ENCODE results near the gene NFE2L1.
"Not testable (repeated sequence)": the region's sequence is repeated elsewhere in the genome, so short reads cannot be mapped to it uniquely, and the experiment has no call there.

Gene NFE2L1

DNA sequence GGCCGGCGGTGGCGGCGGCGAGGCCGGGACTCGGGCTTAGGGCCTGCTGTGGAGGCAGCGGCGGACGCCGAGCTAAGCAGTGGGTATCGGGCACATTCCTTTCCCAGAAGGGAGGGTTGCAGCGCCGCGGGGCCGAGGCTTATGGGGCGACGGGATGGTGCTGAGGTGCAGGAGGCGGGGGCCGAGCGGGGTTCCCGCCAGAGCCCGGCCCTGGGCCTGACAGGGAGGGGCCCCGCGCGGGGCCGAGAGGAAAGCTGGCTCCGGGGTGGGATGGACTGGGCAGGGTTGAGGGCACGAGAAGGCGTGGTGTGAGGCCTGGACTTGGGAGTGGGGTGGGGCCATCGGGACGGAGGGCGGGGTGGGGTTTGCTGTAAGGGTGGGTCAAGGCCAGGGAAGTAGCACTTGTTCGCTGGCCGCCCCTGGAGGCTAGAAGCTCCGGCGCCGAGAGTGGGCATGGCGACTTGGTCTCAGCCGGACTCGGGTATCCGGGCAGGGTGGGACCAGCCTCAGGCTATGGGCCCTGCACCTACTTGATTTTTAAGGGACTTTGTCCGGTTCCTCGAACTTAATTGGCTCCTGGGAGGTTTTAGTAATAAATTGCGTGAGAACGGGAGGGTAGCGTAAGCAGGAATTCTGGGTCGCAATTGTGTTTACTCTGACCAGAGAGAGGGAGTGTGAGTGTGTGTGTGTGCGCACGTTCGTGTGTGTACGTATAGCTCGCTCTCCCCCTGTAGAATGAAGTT lies 396 bp downstream of the NFE2L1 start:
- peak; percentile 5 to 12 for DNase-seq

DNA sequence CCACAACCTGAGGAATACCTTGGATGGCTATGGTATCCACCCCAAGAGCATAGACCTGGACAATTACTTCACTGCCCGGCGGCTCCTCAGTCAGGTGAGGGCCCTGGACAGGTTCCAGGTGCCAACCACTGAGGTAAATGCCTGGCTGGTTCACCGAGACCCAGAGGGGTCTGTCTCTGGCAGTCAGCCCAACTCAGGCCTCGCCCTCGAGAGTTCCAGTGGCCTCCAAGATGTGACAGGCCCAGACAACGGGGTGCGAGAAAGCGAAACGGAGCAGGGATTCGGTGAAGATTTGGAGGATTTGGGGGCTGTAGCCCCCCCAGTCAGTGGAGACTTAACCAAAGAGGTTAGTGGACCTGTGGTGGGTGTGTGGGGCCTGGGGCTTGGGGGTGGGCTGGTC lies 3.1 kb downstream of the NFE2L1 start:
- no peak for DNase-seq

DNA sequence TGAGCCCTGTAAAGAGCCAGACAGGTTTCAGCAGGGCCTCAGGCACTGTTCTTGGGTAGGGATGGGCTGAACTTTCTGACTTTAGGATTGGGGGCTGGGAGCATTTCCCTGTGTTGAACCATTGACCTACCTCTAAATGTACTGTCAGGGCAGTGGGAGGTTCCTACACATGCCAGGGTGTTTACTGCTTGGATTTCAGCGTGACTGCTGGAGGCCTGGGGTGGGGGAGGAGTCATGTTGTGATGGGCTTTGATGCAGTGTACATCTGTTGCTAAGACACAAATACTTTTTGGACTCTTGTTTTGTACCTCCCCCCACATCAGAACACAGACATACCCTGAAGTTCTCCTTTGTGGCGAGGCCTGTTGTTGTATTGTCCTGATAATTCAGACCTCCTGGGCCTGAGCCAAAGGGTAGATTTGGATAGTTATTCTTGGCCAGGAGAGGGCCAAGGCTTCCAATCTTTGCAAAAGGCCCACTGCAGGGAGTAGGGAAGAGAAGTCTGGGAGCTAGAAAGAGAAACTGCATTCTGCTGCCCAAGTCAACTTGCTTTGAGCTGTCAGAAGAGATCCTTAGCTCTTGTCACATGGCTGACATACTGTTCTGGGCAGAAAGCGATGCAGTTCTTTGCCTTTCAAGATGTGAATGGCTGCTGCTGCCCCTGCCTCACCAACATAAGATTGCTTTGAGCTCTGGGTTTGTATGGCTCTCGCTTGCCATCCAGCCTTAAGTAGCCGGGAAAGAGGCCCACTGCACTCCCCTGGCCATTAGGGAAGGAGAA lies 3.7 kb downstream of the NFE2L1 start:
- no peak for DNase-seq

DNA sequence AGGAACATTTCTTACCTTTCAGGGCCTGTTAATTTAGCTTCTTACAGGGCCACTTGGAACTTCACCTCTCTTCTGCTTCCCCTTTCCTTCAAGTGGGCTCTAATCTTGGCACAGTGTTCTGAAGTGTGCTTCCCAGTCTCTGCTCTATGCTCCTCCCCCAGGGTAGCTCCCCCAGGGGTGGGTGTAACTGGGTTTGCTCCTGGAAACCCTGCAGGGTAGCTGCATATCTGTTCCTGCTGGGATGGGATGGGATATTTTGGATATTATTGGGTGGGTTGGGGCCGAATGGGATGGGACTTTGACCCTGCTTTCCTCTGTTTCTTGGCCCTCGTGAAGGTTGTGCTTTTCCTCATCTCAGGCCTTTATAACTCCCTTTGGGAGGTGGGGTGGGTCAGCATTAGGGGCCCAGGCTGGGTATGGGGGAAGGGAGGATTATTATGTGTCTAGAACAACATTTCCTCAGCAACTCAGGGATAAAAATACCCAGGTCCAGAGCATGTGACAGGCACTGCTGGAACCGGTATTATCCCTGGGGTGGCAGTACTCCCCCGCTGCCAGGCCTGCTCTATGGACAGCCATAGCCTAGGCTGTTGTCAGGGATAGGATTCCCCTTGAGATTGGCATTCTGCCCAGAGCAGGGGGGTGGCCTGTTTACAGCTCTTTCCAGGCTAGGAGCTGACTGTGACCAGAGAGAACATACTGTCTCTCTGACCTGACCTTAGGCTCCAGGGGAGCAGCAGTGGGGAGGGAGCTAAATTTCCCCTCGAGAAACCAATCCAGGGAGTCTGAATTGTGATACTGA lies 5.0 kb downstream of the NFE2L1 start:
- no peak for DNase-seq

DNA sequence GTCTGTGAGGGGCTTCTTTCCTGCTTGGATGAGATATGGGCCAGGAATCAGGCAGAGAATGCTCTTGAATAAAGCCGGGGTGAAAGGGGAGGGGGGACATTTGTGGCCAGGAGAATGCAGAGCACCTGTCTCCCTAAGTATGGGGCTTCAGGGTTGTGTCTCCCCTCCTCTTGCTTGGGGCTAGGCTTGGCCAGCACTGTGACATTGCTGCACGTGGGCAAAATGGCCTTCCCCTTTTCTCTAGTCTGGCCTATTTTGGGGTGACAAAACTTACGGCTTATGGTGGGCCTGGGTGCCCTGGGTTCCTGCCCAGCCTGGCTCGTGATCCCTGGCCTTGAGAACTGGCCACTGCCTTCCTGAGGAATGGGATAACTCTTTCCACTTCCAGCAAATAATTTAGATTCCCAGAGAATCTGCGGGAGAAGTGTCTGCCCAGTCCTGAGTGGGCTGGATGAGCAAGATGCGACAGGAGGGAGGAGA lies 5.6 kb downstream of the NFE2L1 start:
- no peak for DNase-seq

DNA sequence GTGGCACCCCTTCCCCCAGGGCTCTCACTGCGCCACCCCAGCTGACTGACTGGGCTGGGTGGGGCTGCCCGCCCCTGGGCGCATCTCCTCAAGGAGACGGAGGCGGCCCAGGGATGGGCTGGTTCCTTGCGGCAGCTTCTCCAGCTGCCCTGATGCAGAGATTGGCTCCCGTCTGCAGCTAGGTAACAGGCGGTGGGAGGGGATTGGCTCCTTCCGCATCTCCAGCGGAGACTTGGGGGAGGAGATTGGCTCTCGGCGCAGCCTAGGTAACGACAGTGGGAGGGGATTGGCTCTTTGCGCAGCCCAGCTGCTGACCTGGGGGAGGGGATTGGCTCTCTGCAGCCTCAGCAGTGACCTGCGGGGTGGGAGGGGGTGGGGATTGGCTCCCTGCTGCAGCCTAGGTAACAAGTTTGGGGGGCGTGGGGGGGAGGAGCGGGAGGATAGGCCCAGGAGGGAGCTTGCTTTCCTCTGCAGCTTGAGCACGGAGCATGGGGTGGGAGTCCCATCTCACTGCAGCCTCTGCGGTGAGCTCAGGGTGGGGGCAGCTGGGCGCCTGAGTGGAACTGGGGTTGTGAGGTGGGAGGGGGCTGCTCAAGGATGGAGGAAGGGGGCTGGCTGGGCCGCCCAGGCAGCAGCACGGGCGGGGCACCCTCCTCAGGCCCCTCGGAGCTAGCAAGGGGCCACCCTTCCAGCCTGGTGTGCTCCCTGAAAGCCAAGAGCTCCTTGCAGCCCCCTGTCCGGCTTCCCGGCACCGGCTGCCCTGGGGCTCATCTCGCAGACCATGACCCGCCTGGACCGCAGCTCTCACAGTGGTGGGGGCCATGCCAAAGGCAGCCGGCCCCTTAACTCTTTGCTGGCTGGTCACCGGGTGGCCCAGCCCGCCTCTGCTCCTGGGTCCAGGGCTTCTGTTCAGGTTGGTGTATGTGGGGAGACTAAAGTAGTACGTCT lies 6.4 kb downstream of the NFE2L1 start:
- DNase-seq, result no peak

DNA sequence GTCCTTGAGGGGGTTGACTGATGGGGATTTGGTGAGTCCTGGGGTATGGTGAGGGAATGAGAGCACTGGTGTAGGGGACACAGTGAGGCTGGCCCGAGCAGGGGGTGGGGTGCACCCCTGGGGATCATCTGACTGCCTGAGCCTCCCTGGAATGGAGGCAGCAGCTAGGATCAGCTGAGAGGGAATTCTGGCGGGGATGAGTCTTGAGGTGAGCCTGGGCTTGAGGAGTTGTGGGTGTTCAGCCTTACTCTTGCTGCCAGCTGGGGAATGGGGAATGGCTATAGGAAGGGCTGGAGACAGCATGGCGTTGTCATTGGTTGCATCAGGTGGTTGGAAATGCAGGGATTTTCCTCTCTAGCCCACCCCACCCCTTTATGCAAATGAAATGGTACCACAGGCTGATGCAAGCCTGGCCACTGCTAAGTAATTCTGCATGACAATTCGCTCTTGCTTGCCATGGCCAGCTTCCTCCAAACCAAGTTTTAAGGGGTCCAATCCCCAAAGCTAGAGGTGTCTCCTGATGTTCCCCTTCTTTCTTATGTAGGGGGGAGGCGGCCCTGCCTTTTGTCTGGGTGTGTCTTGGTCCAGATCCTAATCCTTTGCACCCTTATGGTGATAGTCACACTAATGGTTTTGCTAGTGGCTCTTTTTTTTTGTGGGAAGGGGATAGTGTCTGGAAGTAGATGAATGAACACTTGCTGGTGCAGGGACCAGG lies 7.5 kb downstream of the NFE2L1 start:
- DNase-seq, result peak in 1 of 2 experiments; percentile 13

DNA sequence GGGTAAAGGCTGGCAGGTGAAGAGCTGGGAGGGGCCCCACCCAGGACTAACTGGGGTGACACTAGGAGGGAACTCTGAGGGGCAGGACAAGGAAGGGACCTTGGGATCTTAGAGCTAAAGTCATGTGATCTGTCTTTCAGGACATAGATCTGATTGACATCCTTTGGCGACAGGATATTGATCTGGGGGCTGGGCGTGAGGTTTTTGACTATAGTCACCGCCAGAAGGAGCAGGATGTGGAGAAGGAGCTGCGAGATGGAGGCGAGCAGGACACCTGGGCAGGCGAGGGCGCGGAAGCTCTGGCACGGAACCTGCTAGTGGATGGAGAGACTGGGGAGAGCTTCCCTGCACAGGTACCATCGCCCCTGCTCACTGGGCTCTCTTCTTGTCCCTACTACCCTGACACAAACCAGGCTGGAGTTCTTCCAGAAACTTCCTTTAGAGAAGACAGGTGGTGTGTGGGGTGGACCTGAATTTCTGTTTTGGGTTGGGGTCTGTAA lies 8.1 kb downstream of the NFE2L1 start:
- no peak for DNase-seq

DNA sequence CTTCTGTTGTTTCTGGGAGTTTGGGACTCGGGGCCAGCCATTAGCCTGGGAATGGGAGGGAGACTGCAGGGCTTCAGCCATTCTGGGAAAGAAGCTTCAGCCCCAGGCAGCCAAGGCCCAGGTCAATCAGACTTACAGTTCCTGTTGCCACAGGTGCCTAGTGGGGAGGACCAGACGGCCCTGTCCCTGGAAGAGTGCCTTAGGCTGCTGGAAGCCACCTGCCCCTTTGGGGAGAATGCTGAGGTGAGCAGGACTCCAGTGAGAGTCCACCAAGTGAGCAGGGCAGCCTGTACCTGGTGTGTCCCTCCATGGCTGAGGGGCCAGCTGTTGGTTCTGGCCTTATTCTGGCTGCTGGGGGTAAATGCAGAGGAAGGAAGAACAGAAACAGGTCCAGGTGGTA lies 8.7 kb downstream of the NFE2L1 start:
- DNase-seq, result no peak

DNA sequence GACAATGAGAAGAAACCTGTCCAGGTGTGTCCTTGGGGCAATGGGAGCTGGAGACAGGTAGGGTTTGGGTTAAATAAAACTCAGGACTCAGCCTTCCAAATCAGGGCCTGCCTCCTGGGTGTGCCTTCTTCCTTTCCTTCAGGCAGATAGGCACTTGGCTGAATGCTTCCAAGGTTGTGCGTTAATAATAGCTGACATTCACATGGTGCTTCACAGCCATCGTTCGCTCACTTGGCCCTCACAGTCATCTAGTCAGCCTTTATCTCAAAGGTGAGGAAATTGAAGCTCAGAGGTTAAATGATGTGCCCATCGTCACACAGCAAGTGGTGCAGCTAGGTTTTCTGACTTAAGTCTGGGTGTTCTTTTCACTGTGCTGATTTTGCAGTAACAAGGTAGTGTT lies 9.5 kb downstream of the NFE2L1 start:
- no peak for DNase-seq

DNA sequence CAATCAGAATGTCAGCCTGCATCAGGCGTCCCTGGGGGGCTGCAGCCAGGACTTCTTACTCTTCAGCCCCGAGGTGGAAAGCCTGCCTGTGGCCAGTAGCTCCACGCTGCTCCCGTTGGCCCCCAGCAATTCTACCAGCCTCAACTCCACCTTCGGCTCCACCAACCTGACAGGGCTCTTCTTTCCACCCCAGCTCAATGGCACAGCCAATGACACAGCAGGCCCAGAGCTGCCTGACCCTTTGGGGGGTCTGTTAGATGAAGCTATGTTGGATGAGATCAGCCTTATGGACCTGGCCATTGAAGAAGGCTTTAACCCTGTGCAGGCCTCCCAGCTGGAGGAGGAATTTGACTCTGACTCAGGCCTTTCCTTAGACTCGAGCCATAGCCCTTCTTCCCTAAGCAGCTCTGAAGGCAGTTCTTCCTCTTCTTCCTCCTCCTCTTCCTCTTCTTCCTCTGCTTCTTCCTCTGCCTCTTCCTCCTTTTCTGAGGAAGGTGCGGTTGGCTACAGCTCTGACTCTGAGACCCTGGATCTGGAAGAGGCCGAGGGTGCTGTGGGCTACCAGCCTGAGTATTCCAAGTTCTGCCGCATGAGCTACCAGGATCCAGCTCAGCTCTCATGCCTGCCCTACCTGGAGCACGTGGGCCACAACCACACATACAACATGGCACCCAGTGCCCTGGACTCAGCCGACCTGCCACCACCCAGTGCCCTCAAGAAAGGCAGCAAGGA lies 10.4 kb downstream of the NFE2L1 start:
- no peak for DNase-seq

DNA sequence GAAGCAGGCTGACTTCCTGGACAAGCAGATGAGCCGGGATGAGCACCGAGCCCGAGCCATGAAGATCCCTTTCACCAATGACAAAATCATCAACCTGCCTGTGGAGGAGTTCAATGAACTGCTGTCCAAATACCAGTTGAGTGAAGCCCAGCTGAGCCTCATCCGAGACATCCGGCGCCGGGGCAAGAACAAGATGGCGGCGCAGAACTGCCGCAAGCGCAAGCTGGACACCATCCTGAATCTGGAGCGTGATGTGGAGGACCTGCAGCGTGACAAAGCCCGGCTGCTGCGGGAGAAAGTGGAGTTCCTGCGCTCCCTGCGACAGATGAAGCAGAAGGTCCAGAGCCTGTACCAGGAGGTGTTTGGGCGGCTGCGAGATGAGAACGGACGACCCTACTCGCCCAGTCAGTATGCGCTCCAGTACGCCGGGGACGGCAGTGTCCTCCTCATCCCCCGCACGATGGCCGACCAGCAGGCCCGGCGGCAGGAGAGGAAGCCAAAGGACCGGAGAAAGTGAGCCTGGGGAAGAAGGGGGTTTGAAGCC lies 11.0 kb downstream of the NFE2L1 start:
- DNase-seq, result no peak

DNA sequence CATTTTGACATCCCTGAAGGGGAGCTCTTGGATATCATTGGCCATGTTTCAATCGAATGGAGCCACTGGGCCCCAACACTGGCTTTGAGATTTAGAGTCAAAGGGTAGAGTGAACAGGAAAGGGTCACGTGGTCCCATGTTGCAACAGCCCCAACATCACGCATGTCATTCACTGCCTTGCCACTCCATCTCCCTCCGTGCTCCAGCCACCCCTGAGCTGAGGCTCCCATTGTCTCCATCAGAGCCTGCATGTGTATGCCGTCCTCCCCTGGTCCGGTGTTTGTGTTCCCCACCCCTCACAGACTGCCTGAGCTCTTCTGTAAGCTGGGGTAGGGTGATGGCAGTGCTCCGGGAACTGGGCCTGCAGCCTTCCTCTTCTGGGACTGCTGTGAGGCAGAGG lies 12.1 kb downstream of the NFE2L1 start:
- DNase-seq, result no peak

DNA sequence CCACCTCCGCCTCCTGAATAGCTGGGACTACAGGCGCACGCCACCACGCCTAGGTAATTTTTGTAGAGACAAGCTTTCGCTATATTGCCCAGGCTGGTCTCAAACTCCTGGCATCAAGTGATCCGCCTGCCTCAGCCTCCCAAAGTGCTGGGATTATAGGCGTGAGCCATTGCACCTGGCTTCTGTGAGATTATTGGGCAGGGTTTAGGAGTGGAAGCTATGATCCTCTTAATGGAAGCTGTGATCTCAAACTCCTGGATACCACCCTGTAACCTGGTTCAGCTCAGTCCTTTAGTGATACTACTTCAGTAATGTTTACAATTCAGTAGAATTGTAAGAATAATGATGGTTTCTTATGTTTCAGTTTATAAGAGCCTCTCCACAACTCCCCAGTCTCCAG lies 14.1 kb downstream of the NFE2L1 start:
- no peak for DNase-seq

DNA sequence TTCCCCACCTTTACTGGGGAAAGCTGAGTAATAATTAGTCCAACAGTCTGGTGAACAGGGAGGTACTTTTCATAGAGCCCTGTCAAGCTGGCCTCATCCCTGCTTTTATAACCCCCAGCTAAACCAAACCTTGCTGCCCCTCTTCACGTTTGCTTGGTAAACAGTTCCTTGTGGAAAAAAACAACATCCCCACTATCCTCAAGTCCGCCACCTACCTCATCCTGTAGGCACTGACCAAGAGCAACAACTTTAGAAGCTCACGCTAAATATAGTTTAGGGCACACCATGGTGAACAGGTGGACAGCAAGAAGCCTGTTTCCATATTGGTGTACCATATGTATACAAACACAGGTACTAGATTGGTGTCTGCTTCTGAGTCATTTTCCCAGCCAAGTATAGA lies 16.5 kb downstream of the NFE2L1 start:
- DNase-seq, result no peak

DNA sequence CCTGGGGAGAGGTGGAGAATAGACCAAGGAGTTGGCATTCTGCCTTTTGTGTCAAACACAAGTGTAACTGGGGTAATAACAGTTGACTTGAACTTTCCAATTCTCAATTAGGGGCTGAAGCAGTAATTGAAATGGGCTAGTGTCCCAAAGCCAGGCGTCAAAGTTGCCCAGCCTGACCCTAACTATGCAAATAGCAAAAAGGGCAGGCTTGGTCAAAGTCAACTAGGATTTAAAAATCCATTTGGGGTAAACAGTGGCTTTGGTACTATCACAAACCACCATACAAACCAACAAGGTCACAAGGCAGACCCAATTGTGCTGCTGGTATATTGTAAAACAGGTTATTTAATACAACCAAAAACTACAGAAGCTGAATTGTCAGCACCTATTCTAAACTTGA lies 18.0 kb downstream of the NFE2L1 start:
- DNase-seq, result no peak

DNA sequence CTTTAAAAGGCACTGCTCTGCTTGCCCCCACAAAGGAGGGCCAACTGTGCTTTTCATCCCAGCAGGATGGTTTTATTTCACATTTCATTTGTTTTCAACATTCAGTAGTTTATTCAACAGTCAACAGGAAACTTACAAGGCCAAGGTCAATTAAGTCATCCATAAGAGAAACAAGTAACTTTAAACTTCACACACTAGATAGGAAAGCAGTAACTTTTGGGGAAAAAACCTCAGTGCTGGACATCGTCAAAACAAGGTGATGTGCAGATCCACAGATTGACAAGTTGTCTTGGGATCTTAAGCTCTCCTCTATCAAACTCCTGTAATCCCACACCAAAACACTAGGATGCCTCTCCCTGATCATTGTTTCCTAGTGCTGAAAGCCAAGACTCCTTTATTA lies 18.5 kb downstream of the NFE2L1 start:
- DNase-seq, result no peak

DNA sequence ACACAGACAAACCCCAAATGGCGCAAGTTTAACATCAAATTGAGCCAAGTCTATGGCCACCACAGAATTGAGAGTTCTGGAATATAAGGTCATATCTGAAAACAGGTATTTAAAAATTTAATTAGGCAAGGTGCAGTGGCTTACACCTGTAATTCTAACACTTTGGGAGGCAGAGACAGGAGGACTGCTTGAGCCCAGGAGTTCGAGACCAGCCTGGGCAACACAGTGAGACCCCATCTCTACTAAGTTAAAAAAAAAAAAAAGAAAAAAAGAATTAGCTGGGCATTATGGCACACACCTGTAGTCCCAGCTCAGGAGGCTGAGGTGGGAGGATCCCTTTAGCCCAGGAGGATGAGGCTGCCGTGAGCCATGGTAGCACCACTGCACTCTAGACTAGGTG lies 19.1 kb downstream of the NFE2L1 start:
- no peak for DNase-seq

DNA sequence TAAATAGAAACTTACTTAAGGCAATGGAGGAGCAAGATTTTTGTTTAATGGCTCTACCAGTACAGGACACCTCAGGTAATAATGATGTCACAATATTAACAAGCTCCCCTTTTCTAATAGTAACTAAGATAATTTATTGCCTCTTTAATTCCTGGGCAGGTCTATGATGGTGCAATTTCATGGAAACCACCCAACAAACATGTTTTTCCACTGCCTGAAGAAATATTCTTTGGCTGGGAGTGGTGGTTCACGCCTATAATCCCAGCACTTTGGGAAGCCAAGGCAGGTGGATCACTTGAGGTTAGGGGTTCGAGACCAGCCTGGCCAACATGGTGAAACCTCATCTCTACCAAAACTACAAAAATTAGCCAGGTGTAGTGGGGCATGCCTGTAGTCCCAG lies 19.6 kb downstream of the NFE2L1 start:
- not testable (repeated sequence) for DNase-seq

DNA sequence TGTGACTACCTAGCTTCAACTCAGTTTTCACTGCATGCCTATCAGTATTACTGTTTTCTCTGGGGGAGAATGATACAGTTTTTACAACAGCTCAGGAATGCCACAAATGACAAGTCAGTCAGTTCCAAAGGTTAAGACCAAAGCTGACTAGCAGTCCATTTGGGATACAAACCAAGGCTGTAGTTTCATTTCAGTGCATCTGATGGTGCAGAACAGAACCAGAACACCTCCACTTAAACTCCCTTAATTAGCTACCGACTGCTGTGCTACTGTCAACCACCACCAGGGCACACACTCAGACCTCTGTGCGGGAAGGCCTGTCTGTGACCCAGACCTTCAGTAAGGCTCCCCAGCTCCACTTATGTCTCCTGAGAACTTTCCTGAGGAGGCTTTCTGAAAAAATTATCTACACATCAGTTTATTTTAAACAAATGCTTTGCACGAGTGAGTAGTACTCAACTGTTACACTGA lies 20.4 kb downstream of the NFE2L1 start:
- DNase-seq, result no peak

Data from stimulated activated CD4-positive, alpha-beta T cell treated with anti-CD3 and anti-CD28 coated beads, Interleukin-4, amount 100 ng/mL, for 4 hours (primary cell).